Heart left ventricle (tissue), 13 donors: ENCODE data around the gene ABCA6.

Experiments
- CTCF ChIP-seq, 12 donors: fragments of 200-600 bp; sonication (generic) in 4 of 12; IDR thresholded peaks; one replicate each; pipeline versions ENCODE4 v1.5.0 to v1.8.0; 2018 to 2022; ENCODE audit warnings: antibody characterized with exemption in 12 of 12, mild to moderate bottlenecking in 5 of 12
- POLR2A ChIP-seq, 2 donors: fragments of 450-650 bp; IDR thresholded peaks; one replicate each; pipeline ENCODE4 v1.6.1; 2017; ENCODE audit warnings: antibody characterized with exemption in 2 of 2, mild to moderate bottlenecking in 2 of 2, moderate library complexity in 2 of 2
- donor health status: ischemic (EF 13 %, LVEDD 7.1; RV severe dilation, severe dysfunction).
- donor health status: DM: no; HTN: yes; CAD: no.
- donor health status: DM: no; HTN: no; CAD: no.
- donor health status: ischemic (EF 25% LVEDD 6.9; RV normal size, moderate dysfunction).
- donor health status: ischemic (EF 25% LVEDD 5.7; RV mildly dilated, moderate dysfunction).
- donor health status: ischemic (EF 35%, LVEDD 5.7; RV mildly dilated, moderate dysfunction).
- donor health status: nonischemic (EF 11% LVEDD 7.7; RV severe dilation, severe dysfunction).
- donor health status: DM: yes; HTN: yes; CAD: no.
- donor health status: PGD.
- donor health status: ischemic (EF 29% LVEDD 5.4; RV normal size, mild dysfunction).
- donor health status: nonischemic (EF 23%, LVEDD 6.1; RV moderate dilation, normal function).

GRCh38 chr17:69062860-69063581 lies 78.7 kb downstream of the ABCA6 start:
- TF ChIP-seq CTCF (IDR thresholded peaks at IDR 0.05), result no peak
- TF ChIP-seq POLR2A (IDR thresholded peaks at IDR 0.05), result no peak
